ENCODE measurements around the gene APP. TPM values are rescaled to one million over a fixed set of nuclear protein-coding genes. Genes with fewer than 3 reads are reported as not detected.

The APP gene
- total RNA-seq, 2 donors from 2014 or later, result 506 to 721 TPM

GRCh38 chr21:25885880-25886279 is 284.7 kb downstream of the APP start:
- Histone ChIP-seq H3K27ac (peak overlapping the region; percentile 83), H3K4me1 (peaks cover 6% of the 10 kb centered on the region), H3K27me3 (no peaks in the 10 kb centered on the region), H3K9ac (ENCODE audit: low read depth in 2 of 2, low read length in 2 of 2) (no peak overlapping the region), H3K36me3 (no peaks in the 10 kb centered on the region), H3K9me3 (no peaks in the 10 kb centered on the region), H3K4me3 (no peak overlapping the region)
- TF ChIP-seq CTCF (IDR thresholded peaks at IDR 0.05), result no peak
- no peak for DNase-seq
- intact Hi-C loops (cut with DNase I), result loop anchor here (10.0 kb wide), 1 partner anchor 109 kb away; no protein-coding TSS in a partner anchor

GRCh38 chr21:25885405-25885804 is 285.2 kb downstream of the APP start:
- H3K27ac ChIP-seq, result peak overlapping the region; percentile 9

GRCh38 chr21:25884311-25884710 is 286.3 kb downstream of the APP start:
- Histone ChIP-seq H3K27me3 (no peaks in the 10 kb centered on the region), H3K9ac (ENCODE audit: low read depth in 2 of 2, low read length in 2 of 2) (no peak overlapping the region), H3K4me3 (no peak overlapping the region), H3K27ac (no peak overlapping the region), H3K36me3 (no peaks in the 10 kb centered on the region), H3K4me1 (peaks cover 6% of the 10 kb centered on the region), H3K9me3 (no peaks in the 10 kb centered on the region)
- intact Hi-C loops (cut with DNase I), result loop anchor here (5.0 to 10.0 kb wide), 2 partner anchors 110 to 288 kb away; partner anchors contain the start of gene APP
- DNase-seq, result no peak
- TF ChIP-seq CTCF (IDR thresholded peaks at IDR 0.05), result no peak

More at GRCh38 chr21:25885405-25885804, 285.2 kb downstream of the APP start:
- Histone ChIP-seq H3K9me3 (no peaks in the 10 kb centered on the region), H3K4me3 (no peak overlapping the region), H3K36me3 (no peaks in the 10 kb centered on the region), H3K9ac (ENCODE audit: low read depth in 2 of 2, low read length in 2 of 2) (no peak overlapping the region), H3K4me1 (peaks cover 6% of the 10 kb centered on the region), H3K27me3 (no peaks in the 10 kb centered on the region)
- no peak for TF ChIP-seq CTCF (IDR thresholded peaks at IDR 0.05)
- DNase-seq, result no peak
- intact Hi-C loops (cut with DNase I), result loop anchor here (10.0 kb wide), 1 partner anchor 109 kb away; no protein-coding TSS in a partner anchor

DNA sequence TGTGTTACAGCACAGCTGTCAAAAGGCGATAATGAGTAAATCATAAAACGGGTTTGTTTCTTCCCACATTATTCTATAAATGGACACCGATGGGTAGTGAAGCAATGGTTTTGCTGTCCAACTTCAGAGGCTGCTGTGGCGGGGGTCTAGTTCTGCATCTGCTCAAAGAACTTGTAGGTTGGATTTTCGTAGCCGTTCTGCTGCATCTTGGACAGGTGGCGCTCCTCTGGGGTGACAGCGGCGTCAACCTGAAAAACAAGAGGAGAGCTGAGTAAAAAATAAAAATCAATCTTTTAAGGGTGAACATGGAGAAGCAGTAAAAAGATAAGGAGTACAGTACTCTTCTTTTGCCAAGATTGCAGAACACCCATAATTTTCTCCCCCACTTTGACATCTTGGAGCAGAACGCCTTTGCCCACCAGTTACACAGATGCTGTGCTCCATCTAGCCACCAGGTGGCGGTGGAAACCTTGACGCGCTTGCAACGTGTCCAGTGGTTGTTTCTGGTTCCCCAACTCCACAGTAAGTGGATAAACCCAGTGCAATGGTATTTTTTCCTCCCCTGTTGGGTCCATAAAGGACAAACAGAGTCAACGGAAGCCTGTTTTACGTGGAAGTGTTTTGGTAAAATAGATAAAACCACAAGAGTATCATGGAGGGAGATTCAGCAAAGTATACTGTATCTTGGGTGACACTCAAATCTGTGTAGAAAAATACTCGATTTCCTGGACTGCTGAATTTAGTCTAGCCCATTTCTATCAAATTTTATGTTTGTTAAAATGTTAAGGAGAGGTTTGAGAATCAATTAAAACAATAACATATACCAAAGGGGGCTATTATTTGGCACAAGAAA is 288.8 kb downstream of the APP start:
- intact Hi-C loops (cut with DNase I), result loop anchor here (5.0 to 10.0 kb wide), 2 partner anchors 113 to 291 kb away; partner anchors contain the start of gene APP
- H3K27me3 ChIP-seq, result no peaks in the 10 kb centered on the region

GRCh38 chr21:25879203-25879602 is 291.4 kb downstream of the APP start:
- Histone ChIP-seq H3K9me3 (no peaks in the 10 kb centered on the region), H3K27me3 (no peaks in the 10 kb centered on the region), H3K9ac (ENCODE audit: low read depth in 2 of 2, low read length in 2 of 2) (no peak overlapping the region), H3K4me3 (no peak overlapping the region), H3K27ac (no peak overlapping the region), H3K36me3 (no peaks in the 10 kb centered on the region), H3K4me1 (no peaks in the 10 kb centered on the region)
- no peak for DNase-seq
- intact Hi-C loops (cut with DNase I), result loop anchor here (10.0 kb wide), 1 partner anchor 836 kb away; no protein-coding TSS in a partner anchor
- TF ChIP-seq CTCF (IDR thresholded peaks at IDR 0.05), result no peak

More for the DNA sequence above, 288.8 kb downstream of the APP start:
- H3K9ac ChIP-seq (ENCODE audit: low read depth in 2 of 2, low read length in 2 of 2), result no peak overlapping the region
- H3K27ac ChIP-seq, result no peak overlapping the region
- no peak overlapping the region for H3K4me3 ChIP-seq
- H3K9me3 ChIP-seq, result no peaks in the 10 kb centered on the region
- DNase-seq, result peak; percentile 71
- peaks cover 6% of the 10 kb centered on the region for H3K4me1 ChIP-seq
- no peaks in the 10 kb centered on the region for H3K36me3 ChIP-seq
- peak; percentile 97 for TF ChIP-seq CTCF (IDR thresholded peaks at IDR 0.05)

Data from colonic mucosa (tissue), 4 donors.